DMS153 treated with DMSO at 0.1 percent for 48 hours (cell line): Measurements from ENCODE around the gene KRTAP7-1.

Experiments used
- DNase-seq: peaks from one replicate; lab custom pipeline; 2025; ENCODE audit not compliant: unreplicated experiment; lab: John Stamatoyannopoulos, UW

KRTAP7-1 gene

GRCh38 chr21:30829659-30830058 lies at the start of gene KRTAP7-1:
Gene KRTAP7-1, minus strand, starts transcription at chr21:30829759. Its CDS starts 61 bp downstream, at chr21:30829698.
- DNase-seq: no peak

- no peak for DNase-seq
These were observed 45.0 kb upstream of the KRTAP7-1 start for GRCh38 chr21:30874526-30874925.

- no peak for DNase-seq
These were observed 18.3 kb upstream of the KRTAP7-1 start for GRCh38 chr21:30847627-30848500.

GRCh38 chr21:30842990-30843389 lies 13.4 kb upstream of the KRTAP7-1 start:
- DNase-seq: no peak

- no peak for DNase-seq
These were observed 9.7 kb upstream of the KRTAP7-1 start for GRCh38 chr21:30839304-30839703.

- no peak for DNase-seq
These were observed 9.0 kb upstream of the KRTAP7-1 start for GRCh38 chr21:30838536-30838935.

- no peak for DNase-seq
These were observed 1.7 kb upstream of the KRTAP7-1 start for GRCh38 chr21:30831194-30831765.

- DNase-seq: no peak
These were observed 10.5 kb downstream of the KRTAP7-1 start for GRCh38 chr21:30818837-30819610.

- DNase-seq: no peak
These were observed 16.4 kb downstream of the KRTAP7-1 start, which contains the start of gene KRTAP8-1 for GRCh38 chr21:30813174-30813573. Gene KRTAP8-1, minus strand, starts transcription at chr21:30813274. Its CDS starts 54 bp downstream, at chr21:30813220.

GRCh38 chr21:30800605-30801004 lies 29.0 kb downstream of the KRTAP7-1 start:
- no peak for DNase-seq

GRCh38 chr21:30793581-30794314 lies 35.8 kb downstream of the KRTAP7-1 start:
- no peak for DNase-seq

- DNase-seq: no peak
These were observed 50.3 kb downstream of the KRTAP7-1 start for GRCh38 chr21:30779249-30779648.
